KMS-11 (cell line): ENCODE results near the gene SLC2A2.
"Not testable (repeated sequence)": the region's sequence is repeated elsewhere in the genome, so short reads cannot be mapped to it uniquely, and the experiment has no call there.

Source experiments
- H2AFZ ChIP-seq: fragments of 200-600 bp; sonication (generic); 2 replicates; pipeline ENCODE4 v1.6.1; 2016; ENCODE audit warnings: antibody characterized with exemption, mixed run types, low read depth
- H3K27ac ChIP-seq: fragments of 200-600 bp; sonication (generic); 2 replicates; pipeline ENCODE4 v1.6.1; 2016; ENCODE audit warnings: mild to moderate bottlenecking, mixed run types
- H3K27me3 ChIP-seq: fragments of 200-600 bp; sonication (generic); 2 replicates; pipeline ENCODE4 v1.6.1; 2017; ENCODE audit warnings: mild to moderate bottlenecking, low read depth, mixed run types, moderate library complexity; ENCODE audit not compliant: insufficient read depth
- H3K36me3 ChIP-seq: fragments of 200-600 bp; sonication (generic); 2 replicates; pipeline ENCODE4 v1.6.1; 2017; ENCODE audit warnings: mild to moderate bottlenecking, mixed run types; ENCODE audit not compliant: insufficient read depth
- H3K4me1 ChIP-seq: fragments of 200-600 bp; sonication (generic); 2 replicates; pipeline ENCODE4 v1.6.1; 2016; ENCODE audit warnings: mild to moderate bottlenecking, low read depth, mixed run types; ENCODE audit not compliant: poor library complexity, severe bottlenecking
- H3K4me2 ChIP-seq: fragments of 200-600 bp; sonication (generic); 2 replicates; pipeline ENCODE4 v1.7.0; 2016; ENCODE audit warnings: mild to moderate bottlenecking, mixed run types
- H3K4me3 ChIP-seq: fragments of 200-600 bp; sonication (generic); IDR thresholded peaks from 2 replicates; pipeline ENCODE4 v1.6.1; 2017; ENCODE audit warnings: low read depth, low read length, mixed read lengths; ENCODE audit not compliant: insufficient read depth
- H3K79me2 ChIP-seq: fragments of 200-600 bp; sonication (generic); 2 replicates; pipeline ENCODE4 v1.6.1; 2016; ENCODE audit warnings: low read depth, mixed run types; ENCODE audit not compliant: insufficient read depth
- H3K9ac ChIP-seq: fragments of 200-600 bp; sonication (generic); 2 replicates; pipeline ENCODE4 v1.6.1; 2016; ENCODE audit warnings: mild to moderate bottlenecking, mixed run types
- H4K20me1 ChIP-seq: fragments of 200-600 bp; sonication (generic); 2 replicates; pipeline ENCODE4 v1.6.1; 2016; ENCODE audit warnings: mild to moderate bottlenecking, mixed run types; ENCODE audit not compliant: insufficient read depth
- CTCF ChIP-seq: fragments of 200-600 bp; sonication (generic); conservative IDR thresholded peaks from 2 replicates; pipeline ENCODE4 v1.6.1; 2017; ENCODE audit warnings: low read depth, mild to moderate bottlenecking, antibody characterized with exemption, low read length, moderate library complexity, mixed read lengths

The SLC2A2 gene

GRCh38 chr3:170976190-170976519 is 50.4 kb downstream of the SLC2A2 start:
- no peaks in the 10 kb centered on the region for H3K36me3 ChIP-seq
- H3K27me3 ChIP-seq, result no peaks in the 10 kb centered on the region
- no peak overlapping the region for H3K27ac ChIP-seq
- H4K20me1 ChIP-seq, result no peaks in the 10 kb centered on the region
- H3K79me2 ChIP-seq, result no peaks in the 10 kb centered on the region
- TF ChIP-seq CTCF, result no peak
- H2AFZ ChIP-seq, result no peak overlapping the region
- H3K9ac ChIP-seq, result no peak overlapping the region
- H3K4me2 ChIP-seq, result no peak overlapping the region
- no peaks in the 10 kb centered on the region for H3K4me1 ChIP-seq
- no peak overlapping the region for H3K4me3 ChIP-seq

GRCh38 chr3:170975283-170976189 is 51.0 kb downstream of the SLC2A2 start:
- no peak overlapping the region for H3K4me2 ChIP-seq
- H3K27me3 ChIP-seq, result no peaks in the 10 kb centered on the region
- H3K27ac ChIP-seq, result no peak overlapping the region

GRCh38 chr3:170974872-170975271 is 51.6 kb downstream of the SLC2A2 start:
- H3K36me3 ChIP-seq, result no peaks in the 10 kb centered on the region
- no peak overlapping the region for H2AFZ ChIP-seq
- H3K4me1 ChIP-seq, result no peaks in the 10 kb centered on the region
- H3K79me2 ChIP-seq, result no peaks in the 10 kb centered on the region
- H3K4me2 ChIP-seq, result no peak overlapping the region
- no peak overlapping the region for H3K4me3 ChIP-seq
- no peaks in the 10 kb centered on the region for H4K20me1 ChIP-seq
- H3K27ac ChIP-seq, result no peak overlapping the region
- no peak overlapping the region for H3K9ac ChIP-seq
- H3K27me3 ChIP-seq, result no peaks in the 10 kb centered on the region
- no peak for TF ChIP-seq CTCF

More at GRCh38 chr3:170975283-170976189, 51.0 kb downstream of the SLC2A2 start:
- no peak overlapping the region for H2AFZ ChIP-seq
- TF ChIP-seq CTCF, result no peak
- H4K20me1 ChIP-seq, result no peaks in the 10 kb centered on the region
- H3K4me3 ChIP-seq, result no peak overlapping the region
- H3K79me2 ChIP-seq, result no peaks in the 10 kb centered on the region
- H3K9ac ChIP-seq, result no peak overlapping the region
- no peaks in the 10 kb centered on the region for H3K4me1 ChIP-seq
- H3K36me3 ChIP-seq, result no peaks in the 10 kb centered on the region

GRCh38 chr3:170972917-170973316 is 53.6 kb downstream of the SLC2A2 start:
- H3K4me3 ChIP-seq, H2AFZ ChIP-seq, H3K79me2 ChIP-seq, H3K4me2 ChIP-seq, H3K9ac ChIP-seq, H3K4me1 ChIP-seq, H3K27me3 ChIP-seq, H3K36me3 ChIP-seq, H4K20me1 ChIP-seq, H3K27ac ChIP-seq: not testable (repeated sequence)

DNA sequence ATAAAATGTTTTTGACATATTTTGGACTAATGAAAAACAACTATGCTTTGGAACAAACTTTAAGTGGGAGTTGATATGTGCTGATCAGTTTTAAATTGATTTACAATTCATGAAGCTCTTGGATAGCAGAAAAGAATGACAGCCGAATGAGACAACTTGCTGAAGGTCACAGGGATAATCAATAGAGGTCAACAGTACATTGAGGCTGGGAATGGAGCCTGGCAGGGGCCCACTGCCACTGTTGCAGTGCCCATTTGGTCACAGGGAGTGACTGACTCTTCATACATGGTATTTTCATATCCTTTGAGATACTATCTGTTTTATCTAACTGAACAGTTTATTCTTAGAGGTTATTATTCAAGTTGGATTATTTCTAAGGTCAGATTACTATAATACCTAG is 59.4 kb downstream of the SLC2A2 start:
- Histone ChIP-seq H4K20me1 (no peaks in the 10 kb centered on the region), H3K4me1 (no peaks in the 10 kb centered on the region), H3K36me3 (no peaks in the 10 kb centered on the region), H3K27ac (no peak overlapping the region), H3K4me2 (no peak overlapping the region), H3K27me3 (no peaks in the 10 kb centered on the region), H3K79me2 (no peaks in the 10 kb centered on the region), H3K4me3 (no peak overlapping the region), H2AFZ (no peak overlapping the region), H3K9ac (no peak overlapping the region)
- no peak for TF ChIP-seq CTCF
